GM12874 (cell line): ENCODE data around the gene INPP5E.

Experiments used
- TF ChIP-seq, protein P1 (sequence below): IDR thresholded peaks from 2 replicates; pipeline ENCODE4 v1.5.1; 2011; ENCODE audit warnings: low read depth, mild to moderate bottlenecking, control low read depth, low read length, moderate library complexity; ENCODE audit not compliant: insufficient read depth

The INPP5E gene, protein sequence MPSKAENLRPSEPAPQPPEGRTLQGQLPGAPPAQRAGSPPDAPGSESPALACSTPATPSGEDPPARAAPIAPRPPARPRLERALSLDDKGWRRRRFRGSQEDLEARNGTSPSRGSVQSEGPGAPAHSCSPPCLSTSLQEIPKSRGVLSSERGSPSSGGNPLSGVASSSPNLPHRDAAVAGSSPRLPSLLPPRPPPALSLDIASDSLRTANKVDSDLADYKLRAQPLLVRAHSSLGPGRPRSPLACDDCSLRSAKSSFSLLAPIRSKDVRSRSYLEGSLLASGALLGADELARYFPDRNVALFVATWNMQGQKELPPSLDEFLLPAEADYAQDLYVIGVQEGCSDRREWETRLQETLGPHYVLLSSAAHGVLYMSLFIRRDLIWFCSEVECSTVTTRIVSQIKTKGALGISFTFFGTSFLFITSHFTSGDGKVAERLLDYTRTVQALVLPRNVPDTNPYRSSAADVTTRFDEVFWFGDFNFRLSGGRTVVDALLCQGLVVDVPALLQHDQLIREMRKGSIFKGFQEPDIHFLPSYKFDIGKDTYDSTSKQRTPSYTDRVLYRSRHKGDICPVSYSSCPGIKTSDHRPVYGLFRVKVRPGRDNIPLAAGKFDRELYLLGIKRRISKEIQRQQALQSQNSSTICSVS

DNA sequence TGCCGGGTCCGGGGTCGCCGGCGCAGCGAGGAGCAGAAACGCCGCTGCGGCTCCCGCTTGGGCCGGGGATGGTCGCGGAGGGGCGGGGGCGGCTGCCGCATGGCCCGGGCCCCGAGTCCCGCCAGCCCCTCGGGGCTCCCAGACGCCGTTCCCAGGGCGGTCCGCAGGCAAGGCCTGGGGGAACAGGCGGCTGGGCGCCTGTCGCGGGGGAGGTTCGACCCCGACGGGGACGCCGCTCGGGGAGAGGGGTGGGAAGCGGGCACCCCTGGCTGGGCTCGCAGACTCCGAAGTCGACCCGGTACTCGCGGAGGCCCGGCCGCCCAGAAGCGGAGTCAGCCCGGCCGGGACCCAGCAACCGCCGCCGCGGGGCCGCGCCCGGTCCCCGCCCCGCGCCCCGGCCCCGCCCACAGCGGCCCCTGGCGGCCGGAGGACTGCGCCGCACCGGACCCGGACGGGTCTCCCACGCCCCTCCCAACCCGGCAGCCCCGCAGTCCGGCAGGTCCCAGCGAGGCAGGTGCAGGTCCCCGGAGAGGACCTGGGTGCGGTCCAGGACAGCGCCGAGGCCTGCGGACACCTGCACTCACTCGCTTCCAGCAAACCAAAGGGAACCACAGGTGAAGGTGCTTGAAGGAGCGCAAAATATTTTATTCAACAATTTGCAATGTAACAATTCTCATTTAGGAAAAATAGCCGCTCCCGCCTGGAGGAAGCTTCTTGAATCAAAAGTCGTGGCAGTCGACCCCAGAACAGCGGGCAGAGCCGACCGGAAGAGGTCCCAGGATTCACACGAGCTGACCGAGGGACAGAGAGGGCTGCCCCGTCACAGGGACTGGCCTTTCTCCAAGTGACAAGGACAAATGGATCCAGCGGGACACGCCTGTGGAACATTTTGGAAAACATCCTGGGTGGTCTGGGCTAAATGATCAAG is at the start of gene INPP5E:
INPP5E (minus strand) TSS at position 365 of the 928 bp plus-strand sequence. CDS start 426 bp downstream, outside the sequence.
- TF ChIP-seq, protein P1, sequence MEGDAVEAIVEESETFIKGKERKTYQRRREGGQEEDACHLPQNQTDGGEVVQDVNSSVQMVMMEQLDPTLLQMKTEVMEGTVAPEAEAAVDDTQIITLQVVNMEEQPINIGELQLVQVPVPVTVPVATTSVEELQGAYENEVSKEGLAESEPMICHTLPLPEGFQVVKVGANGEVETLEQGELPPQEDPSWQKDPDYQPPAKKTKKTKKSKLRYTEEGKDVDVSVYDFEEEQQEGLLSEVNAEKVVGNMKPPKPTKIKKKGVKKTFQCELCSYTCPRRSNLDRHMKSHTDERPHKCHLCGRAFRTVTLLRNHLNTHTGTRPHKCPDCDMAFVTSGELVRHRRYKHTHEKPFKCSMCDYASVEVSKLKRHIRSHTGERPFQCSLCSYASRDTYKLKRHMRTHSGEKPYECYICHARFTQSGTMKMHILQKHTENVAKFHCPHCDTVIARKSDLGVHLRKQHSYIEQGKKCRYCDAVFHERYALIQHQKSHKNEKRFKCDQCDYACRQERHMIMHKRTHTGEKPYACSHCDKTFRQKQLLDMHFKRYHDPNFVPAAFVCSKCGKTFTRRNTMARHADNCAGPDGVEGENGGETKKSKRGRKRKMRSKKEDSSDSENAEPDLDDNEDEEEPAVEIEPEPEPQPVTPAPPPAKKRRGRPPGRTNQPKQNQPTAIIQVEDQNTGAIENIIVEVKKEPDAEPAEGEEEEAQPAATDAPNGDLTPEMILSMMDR = peak; percentile 80

DNA sequence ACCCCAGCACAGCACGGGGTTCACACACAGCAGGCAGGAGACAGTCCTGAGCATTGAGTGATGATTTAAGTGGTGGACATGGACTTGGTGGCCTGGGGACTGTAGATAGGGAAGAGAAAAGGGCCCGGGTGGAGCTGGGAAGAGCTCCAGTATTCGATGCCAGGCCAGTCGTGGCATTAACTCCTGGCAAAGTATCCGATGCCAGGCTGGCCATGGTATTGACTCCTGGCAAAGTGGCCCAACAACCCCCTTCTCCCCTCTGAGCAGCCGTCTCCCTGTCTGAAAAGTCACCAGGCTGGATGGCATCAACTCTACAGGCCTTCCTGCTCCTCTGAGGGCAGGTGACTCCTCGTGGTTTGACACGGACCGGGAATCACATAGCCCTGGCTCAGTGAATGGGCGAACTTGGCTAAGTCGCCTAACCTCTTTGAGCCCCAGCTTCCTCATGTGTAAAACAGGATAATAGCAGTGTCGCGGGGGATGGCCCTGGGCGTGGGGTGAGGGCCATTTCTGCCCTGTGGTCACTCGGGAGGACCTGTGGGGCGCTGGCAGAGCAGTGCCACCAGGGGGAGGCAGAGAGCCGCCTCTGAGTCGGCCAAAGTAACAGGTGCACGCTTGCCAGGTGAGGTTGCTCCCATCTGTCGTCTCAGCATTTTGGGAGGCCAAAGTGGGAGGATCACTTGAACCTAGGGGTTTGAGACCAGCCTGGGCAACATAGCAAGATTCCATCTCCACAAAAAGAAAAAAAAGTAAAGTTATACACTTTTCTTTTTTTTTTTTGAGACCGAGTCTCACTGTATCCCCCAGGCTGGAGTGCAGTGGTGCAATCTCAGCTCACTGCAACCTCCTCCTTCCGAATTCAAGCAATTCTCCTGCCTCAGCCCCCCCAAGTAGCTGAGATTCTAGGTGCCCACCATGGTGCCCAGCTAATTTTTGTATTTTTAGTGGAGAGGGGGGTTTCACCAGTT is 48.9 kb upstream of the INPP5E start:
- TF ChIP-seq, protein P1 = peak; percentile 96

DNA sequence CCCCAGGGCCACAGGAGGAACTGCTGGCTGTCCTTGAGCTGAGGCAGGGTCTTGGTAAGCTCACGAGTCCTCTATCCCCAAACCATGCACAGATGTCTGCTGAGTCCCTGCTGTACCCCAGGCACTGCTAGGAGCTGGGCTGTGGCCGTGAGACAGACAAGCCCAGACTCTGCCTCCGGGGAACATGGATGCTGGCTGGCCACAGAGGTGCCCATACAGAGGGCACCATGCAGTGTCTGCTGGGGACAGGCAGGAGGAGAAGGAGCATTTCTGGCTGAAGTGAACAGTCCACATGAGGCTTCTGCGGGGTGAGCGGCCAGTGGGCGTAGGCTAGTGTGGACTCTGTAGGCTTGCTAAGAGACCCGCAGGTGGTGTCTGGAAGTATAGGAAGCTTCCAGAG is 48.0 kb upstream of the INPP5E start:
- TF ChIP-seq, protein P1 = no peak

DNA sequence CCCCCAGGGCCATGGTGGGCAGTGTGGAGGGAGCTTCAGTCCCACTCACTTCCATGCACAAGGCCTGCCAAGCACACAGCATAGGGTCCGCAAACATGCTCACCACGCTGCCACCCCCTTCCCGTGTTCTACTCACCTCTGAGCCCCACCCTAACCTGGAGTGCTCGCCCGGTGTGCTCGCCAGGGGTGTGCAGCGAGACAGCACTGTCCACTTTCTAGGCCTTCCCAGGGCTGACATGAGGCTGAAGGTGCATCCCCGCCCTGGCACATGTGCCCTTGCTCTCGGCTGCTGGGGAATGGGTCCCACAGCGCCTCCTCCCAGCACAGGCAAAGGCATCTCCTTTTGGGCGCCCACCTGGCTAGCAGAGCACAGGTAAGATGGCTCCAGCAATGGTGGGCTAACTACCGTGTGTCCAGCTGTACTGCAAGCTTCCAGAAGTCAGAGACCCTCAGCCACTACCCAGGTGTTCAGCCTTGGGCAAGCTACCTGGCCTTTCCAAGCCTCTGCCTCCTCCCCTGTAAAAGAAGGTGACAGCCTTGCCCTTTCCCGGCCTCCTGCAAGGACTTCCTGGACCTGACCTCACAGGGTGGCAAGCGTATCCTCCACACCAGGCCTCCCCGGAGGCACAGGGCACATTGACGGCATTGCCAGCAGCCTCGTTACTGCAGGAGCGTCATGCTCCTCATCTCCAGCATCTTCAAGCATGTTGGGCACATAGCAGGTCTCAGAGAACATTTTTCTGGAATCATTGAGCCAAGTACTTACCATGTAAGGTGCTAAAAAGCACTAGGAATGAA is 47.4 kb upstream of the INPP5E start:
- TF ChIP-seq, protein P1 = no peak

DNA sequence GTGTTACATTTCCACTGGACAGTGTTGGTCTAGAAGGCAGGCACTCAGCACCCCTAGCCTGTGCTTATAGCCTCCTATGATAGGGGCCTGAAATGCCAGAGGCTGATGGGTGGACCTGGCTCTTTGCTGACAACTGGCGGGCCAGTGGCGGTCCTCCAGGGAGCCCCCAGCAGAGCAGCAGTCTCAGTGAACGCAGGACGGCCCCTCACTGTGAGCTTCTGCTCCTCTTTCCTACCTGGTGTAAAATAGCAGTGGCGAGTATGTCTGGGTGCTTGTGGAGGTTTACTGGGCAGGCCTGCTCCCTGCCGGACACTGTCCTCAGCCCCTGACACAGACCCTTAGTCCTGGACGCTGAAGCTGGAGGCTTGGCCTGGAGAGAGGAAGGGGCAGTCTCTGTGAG is 46.5 kb upstream of the INPP5E start:
- TF ChIP-seq, protein P1 = no peak
